Measurements from ENCODE around the gene DISC1. TPM values are rescaled to one million over a fixed set of nuclear protein-coding genes. Genes with fewer than 3 reads are reported as not detected.
"Not testable (repeated sequence)": the region's sequence is repeated elsewhere in the genome, so short reads cannot be mapped to it uniquely, and the experiment has no call there.

DISC1 gene
- total RNA-seq, 1 donor from 2014 or later = 3.0 TPM

DNA sequence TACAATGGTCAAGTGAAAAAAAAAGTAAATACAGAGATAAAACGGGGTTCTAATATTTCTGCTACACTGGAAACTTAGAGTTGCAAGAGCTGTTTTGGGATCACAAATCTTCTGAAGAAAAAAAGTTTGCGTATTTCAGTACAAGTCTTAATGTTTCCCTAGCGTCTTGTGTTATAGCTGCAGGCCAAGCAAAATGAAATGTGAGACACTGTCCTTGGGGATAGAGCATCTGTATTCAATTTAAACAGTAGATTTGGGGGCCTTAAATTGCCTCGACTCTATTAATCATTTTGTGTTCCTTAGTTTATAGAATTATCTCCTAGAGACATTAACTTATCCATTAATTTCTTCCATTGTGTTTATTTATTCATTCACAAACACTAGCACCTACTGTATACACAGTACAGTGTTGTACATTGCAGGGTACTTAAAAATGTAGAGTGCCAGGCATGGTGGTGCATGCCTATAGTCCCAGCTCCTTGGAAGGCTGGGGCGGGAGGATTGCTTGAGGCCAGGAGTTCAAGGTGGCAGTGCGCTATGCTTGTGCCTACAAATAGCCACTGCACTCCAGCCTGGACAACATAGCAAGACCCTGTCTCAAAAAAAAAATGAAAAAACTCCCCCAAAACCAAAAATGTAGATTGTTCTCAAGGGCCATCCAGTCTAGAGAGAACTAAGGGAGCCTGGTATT lies 7.9 kb downstream of the DISC1 start:
- no peak for DNase-seq (ENCODE audit: low read depth in 2 of 2)

DNA sequence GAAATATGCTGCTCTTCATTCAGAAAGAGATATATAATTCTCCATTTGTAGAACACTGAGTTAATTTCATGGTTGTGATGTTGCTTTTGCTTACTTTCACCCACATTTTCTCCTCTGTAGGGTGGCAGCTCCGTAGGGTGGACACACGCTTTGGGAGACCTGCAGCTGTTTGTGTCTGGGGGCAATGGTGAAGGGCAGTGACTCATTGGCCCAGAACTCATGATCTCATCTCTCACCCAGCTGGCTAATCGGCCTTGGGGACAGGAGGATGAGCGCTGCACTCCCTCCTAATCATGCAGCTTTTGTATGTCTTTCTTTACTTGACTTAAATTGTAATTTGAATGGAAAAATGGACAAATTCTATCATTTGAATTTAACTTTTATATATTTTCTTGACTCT lies 9.6 kb downstream of the DISC1 start:
- DNase-seq (ENCODE audit: low read depth in 2 of 2) = peak in 1 of 2 donors; percentile 83

DNA sequence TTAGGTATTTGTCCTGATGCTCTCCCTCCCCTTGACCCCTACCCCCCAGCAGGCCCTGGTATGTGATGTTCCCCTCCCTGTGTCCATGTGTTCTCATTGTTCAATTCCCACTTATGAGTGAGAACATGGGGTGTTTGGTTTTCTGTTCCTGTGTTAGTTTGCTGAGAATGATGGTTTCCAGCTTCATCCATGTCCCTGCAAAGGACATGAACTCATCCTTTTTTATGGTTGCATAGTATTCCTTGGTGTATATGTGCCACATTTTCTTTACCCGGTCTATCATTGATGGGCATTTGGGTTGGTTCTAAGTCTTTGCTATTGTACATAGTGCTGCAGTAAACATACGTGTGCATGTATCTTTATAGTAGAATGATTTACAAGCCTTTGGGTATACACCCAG lies 10.3 kb downstream of the DISC1 start:
- not testable (repeated sequence) for DNase-seq (ENCODE audit: low read depth in 2 of 2)

DNA sequence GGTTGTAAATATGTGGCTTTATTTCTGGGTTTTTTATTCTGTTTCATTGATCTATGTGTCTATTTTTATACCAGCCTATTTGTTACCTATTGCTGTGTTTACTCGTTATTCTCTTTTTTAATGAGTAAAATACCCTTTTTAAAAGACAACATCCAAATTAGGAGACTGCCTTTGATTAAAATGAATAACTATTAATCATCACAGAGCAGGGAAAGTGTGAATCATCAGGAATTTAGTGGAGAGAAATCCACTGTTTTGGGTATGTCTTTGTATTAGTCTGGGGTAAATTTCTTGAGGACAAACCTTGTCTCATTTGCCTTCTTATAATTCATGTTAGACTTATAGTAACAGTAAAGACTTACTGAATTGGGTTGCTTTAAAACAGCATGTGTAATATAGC lies 12.1 kb downstream of the DISC1 start:
- peak in 1 of 2 donors; percentile 27 for DNase-seq (ENCODE audit: low read depth in 2 of 2)

DNA sequence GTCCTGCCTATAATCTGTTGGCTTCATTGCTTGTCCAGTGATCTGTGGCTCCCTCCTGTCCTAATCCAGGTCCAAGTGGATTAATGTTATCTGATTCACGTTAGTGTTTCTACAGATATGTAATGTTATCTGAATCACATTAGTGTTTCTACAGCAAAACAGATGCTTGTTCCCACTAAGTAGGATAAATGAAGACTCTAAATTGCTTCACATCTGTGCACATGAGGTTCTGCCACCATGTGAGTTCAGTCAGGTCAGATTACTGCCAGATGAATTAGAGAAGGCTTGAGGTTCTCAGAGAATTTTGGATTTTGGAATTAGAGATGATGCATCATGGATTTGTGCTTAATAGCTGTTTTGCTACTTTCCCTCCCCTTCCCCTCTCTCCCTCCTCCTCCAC lies 13.2 kb downstream of the DISC1 start:
- DNase-seq (ENCODE audit: low read depth in 2 of 2) = no peak

DNA sequence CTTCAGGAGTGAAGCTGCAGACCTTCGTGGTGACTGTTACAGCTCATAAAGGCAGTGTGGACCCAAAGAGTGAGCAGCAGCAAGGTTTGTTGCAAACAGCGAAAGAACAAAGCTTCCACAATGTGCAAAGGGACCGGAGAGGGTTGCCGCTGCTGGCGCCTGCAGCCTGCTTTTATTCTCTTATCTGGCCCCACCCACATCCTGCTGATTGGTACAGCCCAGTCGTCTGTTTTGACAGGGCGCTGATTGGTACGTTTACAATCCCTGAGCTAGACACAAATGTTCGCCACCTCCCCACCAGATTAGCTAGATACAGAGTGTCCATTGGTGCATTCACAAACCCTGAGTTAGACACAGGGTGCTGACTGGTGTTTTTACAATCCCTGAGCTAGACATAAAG lies 14.9 kb downstream of the DISC1 start:
- DNase-seq (ENCODE audit: low read depth in 2 of 2) = not testable (repeated sequence)

DNA sequence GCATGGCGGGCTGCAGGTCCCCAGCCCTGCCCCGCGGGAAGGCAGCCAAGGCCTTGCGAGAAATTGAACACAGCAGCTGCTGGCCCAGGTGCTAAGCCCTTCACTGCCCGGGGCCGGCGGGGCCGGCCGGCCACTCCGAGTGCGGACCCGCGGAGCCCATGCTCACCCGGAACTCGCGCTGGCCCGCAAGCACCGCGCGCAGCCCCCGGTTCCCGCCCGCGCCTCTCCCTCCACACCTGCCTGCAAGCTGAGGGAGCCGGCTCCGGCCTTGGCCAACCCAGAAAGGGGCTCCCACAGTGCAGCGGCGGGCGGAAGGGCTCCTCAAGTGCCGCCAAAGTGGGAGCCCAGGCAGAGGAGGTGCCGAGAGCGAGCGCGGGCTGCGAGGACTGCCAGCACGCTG lies 15.5 kb downstream of the DISC1 start:
- not testable (repeated sequence) for DNase-seq (ENCODE audit: low read depth in 2 of 2)

DNA sequence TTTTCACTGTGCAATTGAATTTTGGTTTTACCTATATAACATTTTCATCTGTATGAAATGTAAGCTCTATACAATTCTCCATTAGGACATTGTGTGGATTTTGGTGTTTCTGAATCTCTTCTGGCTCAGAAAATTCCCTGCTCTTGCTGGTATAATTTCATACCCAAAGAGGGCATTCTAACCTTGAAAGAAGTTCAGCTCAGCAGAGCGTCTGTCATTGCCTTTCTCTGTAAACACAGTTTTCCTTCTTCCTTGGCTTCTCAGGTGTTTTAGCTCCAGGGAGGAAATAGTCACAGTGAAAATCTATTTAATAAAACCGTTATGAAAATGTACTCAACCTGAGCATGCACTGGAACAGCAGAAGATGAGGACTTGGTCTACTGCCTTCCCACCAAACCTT lies 16.0 kb downstream of the DISC1 start:
- DNase-seq (ENCODE audit: low read depth in 2 of 2) = no peak

DNA sequence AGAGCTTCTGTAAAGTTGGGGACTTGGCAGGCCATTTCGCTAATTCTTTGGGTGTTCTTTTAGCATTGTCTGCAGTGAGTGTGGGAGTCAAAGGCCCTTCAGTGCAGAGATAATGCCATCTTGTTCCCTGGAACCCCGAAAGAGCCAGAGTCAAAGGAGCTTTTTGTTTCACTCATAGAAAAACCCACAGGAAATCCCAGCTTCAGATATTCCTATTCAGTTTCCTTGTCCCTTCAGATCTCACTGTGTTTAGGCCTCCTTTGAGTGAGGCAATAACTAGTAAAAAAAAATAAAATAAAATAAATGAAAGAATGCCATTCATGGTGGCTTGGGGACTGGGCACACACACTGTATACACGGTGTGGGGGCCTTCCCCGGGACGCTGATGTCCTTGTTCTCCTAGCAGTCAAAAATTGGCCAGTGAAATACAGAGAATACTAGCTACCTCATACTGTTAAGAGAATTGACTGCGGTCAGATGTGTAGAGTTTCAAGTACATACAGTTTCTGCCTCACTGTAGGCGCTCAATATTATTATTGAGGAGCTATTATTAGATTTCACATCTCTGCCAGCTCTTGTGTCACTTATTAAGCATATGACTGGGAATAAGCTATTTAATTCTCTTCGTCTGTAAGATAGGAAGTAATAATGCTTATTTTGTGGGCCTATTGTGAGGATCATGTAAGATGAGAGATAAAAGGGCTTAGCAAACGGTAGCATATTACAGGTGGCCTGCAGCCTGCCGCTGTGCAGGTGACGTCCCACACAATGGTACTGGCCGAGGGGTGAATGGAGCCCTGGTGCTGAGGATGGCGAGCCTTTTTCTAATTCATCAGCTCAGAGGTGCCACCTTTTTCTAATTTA lies 16.7 kb downstream of the DISC1 start:
- DNase-seq (ENCODE audit: low read depth in 2 of 2) = no peak

DNA sequence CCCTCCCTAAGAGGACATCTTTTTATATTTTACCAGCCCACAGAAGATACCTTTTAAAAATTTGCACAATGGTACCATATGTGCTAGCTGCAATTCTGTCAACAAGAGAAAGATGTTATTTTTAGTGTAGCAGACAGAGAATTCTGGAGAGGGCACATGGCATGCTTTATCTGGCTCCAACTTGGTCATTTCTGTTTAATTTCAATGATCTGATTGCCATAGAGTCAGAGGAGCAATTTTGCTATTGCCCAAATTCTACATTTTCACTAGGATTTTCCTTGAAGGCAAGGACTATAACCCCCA lies 17.3 kb downstream of the DISC1 start:
- no peak for DNase-seq (ENCODE audit: low read depth in 2 of 2)

DNA sequence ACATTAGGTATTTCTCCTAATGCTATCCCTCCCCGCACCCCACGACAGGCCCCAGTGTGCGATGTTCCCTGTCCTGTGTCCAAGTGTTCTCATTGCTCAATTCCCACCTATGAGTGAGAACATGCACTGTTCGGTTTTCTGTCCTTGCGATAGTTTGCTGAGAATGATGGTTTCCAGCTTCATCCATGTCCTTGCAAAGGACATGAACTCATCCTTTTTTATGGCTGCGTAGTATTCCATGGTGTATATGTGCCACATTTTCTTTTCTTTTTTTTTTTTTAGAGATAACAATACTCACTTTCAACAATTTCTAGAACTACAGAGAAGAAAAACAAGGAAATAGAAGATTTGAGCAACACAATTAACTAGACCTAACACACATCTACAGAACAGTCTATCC lies 19.0 kb downstream of the DISC1 start:
- DNase-seq (ENCODE audit: low read depth in 2 of 2) = not testable (repeated sequence)

DNA sequence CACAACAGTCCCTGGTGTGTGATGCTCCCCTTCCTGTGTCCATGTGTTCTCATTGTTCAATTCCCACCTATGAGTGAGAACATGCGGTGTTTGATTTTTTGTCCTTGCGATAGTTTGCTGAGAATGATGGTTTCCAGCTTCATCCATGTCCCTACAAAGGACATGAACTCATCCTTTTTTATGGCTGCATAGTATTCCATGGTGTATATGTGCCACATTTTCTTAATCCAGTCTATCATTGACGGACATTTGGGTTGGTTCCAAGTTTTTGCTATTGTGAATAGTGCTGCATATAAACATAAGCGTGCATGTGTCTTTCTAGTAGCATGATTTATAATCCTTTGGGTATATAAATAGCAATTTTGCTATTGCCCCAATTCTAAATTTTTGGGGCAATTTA lies 19.6 kb downstream of the DISC1 start:
- DNase-seq (ENCODE audit: low read depth in 2 of 2) = not testable (repeated sequence)

DNA sequence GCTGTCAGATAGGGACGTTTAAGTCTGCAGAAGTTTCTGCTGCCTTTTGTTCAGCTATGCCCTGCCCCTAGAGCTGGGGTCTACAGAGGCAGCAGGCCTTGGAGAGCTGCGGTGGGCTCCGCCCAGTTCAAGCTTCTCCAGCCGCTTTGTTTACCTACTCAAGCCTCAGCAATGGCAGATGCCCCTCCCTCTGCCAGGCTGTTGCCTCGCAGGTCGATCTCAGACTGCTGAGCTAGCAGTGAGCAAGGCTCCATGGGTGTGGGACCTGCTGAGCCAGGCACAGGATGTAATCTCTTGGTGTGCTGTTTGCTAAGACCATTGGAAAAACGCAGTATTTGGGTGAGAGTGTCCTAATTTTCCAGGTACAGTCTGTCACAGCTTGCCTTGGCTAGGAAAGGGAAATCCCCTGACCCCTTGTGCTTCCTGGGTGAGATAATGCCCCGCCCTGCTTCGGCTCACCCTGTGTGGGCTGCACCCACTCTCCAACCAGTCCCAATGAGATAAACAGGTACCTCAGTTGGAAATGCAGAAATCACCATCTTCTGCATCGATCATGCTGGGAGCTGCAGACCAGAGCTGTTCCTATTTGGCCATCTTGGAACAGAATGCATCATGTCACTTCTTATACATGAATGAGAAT lies 25.2 kb downstream of the DISC1 start:
- not testable (repeated sequence) for DNase-seq (ENCODE audit: low read depth in 2 of 2)

DNA sequence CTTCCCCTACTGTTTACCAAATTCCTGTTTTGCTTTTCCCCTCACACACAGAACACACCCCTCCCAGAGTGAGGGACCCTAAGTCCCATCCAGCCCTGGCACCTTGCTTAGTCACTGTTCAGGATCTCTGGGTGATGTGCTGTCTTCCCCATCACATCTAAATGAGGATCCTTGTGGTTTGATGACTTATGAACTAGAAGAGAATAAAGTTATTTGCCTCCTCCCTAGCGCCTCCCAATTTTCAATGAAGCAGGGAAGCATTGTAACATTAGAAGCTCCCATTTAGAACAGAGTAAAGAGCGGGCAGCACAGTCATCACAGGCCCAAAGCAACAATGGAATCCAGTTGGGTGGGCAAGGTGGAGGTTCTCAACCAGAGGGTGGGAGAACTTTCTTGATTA lies 27.0 kb downstream of the DISC1 start:
- no peak for DNase-seq (ENCODE audit: low read depth in 2 of 2)

DNA sequence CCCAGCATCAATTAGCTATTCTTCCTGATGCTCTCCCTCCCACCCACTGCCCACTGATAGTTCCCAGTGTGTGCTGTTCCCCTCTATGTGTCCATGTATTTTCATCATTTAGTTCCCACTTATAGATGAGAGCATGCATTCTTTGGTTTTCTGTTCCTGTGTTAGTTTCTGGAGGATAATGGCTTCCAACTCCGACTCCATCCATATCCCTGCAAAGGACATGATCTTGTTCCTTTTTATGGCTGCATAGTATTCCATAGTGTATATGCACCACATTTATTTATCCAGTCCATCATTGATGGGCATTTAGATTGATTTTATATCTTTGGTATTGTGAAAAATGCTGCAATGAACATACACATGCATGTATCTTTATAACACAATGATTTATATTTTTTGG lies 30.2 kb downstream of the DISC1 start:
- no peak for DNase-seq (ENCODE audit: low read depth in 2 of 2)

DNA sequence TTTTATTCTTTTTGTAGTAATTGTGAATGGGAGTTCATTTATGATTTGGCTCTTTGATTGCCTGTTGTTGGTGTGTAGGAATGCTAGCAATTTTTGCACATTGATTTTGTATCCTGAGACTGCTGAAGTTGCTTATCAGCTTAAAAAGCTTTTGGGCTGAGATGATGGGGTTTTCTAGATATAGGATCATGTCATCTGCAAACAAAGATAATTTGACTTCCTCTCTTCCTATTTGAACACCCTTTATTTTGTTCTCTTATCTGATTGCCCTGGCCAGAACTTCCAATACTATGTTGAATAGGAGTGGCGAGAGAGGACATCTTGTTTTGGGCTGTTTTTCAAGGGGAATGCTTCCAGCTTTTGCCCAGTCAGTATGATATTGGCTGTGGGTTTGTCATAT lies 31.6 kb downstream of the DISC1 start:
- DNase-seq (ENCODE audit: low read depth in 2 of 2) = not testable (repeated sequence)

DNA sequence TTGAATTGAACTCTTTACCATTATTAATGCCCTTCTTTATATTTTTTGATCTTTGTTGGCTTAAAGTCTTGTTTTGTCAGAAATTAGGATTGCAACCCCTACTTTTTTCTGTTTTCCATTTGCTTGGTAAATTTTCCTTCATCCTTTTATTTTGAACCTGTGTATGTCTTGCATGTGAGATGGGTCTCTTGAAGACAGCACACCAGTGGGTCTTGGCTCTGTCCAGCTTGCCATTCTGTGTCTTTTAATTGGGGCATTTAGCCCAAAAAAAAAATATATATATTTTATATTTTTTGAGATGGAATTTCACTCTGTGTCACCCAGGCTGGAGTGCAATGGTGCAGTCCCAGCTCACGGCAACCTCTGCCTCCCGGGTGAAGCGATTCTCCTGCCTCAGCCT lies 33.6 kb downstream of the DISC1 start:
- no peak for DNase-seq (ENCODE audit: low read depth in 2 of 2)

DNA sequence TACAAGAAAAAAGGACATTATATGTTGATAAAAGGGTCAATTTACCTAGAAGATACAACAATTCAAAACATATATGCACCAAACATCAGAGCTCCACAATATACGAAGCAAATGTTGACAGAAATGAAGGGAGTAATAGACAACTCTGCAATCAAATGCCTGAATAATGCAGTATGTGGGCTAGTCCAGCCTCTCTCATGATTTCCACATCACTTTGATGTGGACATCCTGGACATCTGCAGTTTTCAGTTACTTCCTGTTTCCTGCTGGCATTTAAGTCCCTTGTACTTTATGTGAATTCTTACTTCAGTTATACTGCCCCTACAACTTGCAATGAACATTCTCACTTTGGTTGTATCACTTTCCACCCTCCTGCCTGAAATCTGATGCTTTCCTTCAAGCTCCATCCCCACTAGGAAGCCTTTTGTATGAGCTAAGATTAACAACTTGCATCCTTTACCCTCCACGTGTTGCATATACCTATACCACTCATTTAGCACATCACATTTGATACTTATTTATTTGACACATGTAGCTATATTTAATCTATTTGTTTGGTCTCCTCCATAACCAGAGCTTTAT lies 36.7 kb downstream of the DISC1 start:
- DNase-seq (ENCODE audit: low read depth in 2 of 2) = peak; percentile 2 to 29

DNA sequence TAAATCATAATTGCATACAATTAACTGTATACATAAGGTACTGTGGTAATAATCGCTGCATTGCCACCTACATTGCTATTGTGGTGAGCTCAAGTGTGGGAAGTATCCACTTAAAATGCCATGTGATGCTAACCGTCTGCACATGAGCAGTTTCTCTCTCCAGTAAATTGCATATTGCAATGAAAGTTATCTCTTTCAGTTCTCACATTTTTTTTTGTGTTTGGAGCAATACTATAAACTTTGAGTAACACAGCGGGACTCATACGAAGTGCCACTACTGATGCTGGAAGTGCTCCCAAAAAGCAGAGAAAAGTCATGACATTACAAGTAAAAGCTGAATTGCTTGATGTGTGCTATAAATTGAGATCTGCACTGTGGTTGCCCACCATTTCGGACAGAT lies 38.5 kb downstream of the DISC1 start:
- no peak for DNase-seq (ENCODE audit: low read depth in 2 of 2)

DNA sequence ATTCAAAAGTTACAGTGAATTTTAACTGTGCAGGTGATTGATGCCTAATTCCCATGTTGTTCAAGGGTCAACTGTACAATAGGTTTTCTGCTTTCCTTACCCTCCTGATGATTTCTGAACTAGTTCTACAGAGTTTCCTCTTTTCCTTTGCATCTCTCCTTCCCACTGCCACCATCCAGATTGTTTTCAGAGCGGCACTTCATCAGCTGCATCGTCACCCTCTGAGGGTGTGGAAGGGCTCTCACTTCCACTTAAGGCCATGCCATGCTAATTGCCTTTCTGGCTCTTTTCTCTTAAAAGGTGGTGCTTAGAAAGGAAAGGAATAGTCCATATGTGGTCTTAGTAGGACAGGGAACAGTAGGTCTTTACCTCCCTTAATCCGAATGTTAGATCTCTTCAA lies 39.1 kb downstream of the DISC1 start:
- no peak for DNase-seq (ENCODE audit: low read depth in 2 of 2)

DNA sequence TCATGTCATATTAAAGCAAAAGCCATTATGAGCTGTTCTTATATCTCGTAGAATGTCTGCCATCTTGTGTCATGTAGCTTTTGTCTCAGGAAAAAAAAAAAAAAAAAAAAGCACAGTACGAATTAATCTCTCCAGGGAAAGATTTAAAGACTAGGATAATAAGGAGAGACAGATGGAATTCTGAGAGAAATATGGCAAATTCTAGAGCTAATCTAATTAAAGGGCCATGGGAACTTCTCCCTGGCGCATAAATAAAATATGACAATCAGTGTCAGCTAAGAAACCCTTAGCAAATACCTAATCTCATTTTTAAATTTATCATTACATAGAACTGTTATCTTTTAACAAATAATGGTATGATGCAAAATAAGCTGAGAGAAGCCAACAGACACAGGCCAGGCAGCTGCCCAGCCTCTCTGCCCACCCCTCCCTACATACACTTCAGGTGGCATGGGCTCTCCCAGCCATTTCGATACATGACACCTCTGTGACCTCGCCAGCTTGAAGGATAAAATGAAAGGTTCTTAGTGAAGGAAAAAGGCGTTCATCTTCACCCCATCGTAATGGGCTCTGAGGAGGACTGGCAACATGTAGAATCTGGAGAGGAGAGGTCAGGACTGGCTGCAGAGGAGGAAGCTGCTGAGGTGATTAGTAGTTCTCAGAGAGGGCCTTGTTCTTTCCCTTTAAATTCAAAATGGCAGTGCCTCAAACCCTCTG lies 39.8 kb downstream of the DISC1 start:
- no peak for DNase-seq (ENCODE audit: low read depth in 2 of 2)

Data from lung microvascular endothelial cell (primary cell).